ENCODE results near the gene APBB2. TPM values are rescaled to one million over a fixed set of nuclear protein-coding genes. Genes with fewer than 3 reads are reported as not detected.

Gene APBB2
- total RNA-seq, 1 experiment from 2014 or later: 49.0 TPM

DNA sequence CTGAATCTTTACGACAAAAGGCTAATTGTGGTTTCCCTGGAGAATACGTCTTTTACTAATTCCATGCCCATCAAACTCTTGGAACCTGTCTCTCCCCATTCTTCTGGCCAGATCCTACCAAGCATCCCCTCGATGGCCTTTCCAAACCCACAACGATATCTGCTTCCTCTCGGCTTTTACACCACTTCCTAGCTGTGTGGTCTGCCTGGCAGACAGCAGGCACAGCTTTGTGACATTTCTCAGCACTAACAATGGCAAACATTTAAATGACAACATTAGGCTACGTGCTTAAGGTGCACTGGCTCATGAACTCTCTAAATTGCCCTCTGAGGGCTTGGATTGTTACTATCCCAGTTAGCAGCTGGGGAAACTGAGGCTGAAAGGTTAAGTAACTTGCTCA is 323.6 kb downstream of the APBB2 start:
- Mint-ChIP-seq H3K4me1 (no peaks in the 10 kb centered on the region), H3K9me3 (no peaks in the 10 kb centered on the region), H3K27ac (no peak overlapping the region), H3K27me3 (ENCODE audit: low read depth) (no peaks in the 10 kb centered on the region), H3K36me3 (peaks cover 14% of the 10 kb centered on the region), H3K4me3 (no peak overlapping the region)
- POLR2A ChIA-PET: interaction anchor here (0.5 kb wide), 1 partner anchor 199 kb away, joined by 5 read pairs; no protein-coding TSS in a partner anchor
- ATAC-seq: no peak
- CTCF ChIA-PET: no interaction called here
- TF ChIP-seq NFYB (CRISPR knock-in tag; conservative IDR thresholded peaks at IDR 0.05; ENCODE audit: low read depth): no peak
- no peak for TF ChIP-seq GTF2I (CRISPR knock-in tag; conservative IDR thresholded peaks at IDR 0.05)
- no peak for TF ChIP-seq EMX1 (CRISPR knock-in tag; IDR thresholded peaks at IDR 0.05)
- no peak for TF ChIP-seq ETV6 (CRISPR knock-in tag; IDR thresholded peaks at IDR 0.05)
- TF ChIP-seq, protein P1, sequence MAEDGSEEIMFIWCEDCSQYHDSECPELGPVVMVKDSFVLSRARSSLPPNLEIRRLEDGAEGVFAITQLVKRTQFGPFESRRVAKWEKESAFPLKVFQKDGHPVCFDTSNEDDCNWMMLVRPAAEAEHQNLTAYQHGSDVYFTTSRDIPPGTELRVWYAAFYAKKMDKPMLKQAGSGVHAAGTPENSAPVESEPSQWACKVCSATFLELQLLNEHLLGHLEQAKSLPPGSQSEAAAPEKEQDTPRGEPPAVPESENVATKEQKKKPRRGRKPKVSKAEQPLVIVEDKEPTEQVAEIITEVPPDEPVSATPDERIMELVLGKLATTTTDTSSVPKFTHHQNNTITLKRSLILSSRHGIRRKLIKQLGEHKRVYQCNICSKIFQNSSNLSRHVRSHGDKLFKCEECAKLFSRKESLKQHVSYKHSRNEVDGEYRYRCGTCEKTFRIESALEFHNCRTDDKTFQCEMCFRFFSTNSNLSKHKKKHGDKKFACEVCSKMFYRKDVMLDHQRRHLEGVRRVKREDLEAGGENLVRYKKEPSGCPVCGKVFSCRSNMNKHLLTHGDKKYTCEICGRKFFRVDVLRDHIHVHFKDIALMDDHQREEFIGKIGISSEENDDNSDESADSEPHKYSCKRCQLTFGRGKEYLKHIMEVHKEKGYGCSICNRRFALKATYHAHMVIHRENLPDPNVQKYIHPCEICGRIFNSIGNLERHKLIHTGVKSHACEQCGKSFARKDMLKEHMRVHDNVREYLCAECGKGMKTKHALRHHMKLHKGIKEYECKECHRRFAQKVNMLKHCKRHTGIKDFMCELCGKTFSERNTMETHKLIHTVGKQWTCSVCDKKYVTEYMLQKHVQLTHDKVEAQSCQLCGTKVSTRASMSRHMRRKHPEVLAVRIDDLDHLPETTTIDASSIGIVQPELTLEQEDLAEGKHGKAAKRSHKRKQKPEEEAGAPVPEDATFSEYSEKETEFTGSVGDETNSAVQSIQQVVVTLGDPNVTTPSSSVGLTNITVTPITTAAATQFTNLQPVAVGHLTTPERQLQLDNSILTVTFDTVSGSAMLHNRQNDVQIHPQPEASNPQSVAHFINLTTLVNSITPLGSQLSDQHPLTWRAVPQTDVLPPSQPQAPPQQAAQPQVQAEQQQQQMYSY (CRISPR knock-in tag; IDR thresholded peaks at IDR 0.05): no peak
- TF ChIP-seq ELF4 (CRISPR knock-in tag; IDR thresholded peaks at IDR 0.05; ENCODE audit: low read depth): no peak
- no peak for TF ChIP-seq OVOL2 (CRISPR knock-in tag; IDR thresholded peaks at IDR 0.05; ENCODE audit: borderline replicate concordance)
- TF ChIP-seq, protein P2, sequence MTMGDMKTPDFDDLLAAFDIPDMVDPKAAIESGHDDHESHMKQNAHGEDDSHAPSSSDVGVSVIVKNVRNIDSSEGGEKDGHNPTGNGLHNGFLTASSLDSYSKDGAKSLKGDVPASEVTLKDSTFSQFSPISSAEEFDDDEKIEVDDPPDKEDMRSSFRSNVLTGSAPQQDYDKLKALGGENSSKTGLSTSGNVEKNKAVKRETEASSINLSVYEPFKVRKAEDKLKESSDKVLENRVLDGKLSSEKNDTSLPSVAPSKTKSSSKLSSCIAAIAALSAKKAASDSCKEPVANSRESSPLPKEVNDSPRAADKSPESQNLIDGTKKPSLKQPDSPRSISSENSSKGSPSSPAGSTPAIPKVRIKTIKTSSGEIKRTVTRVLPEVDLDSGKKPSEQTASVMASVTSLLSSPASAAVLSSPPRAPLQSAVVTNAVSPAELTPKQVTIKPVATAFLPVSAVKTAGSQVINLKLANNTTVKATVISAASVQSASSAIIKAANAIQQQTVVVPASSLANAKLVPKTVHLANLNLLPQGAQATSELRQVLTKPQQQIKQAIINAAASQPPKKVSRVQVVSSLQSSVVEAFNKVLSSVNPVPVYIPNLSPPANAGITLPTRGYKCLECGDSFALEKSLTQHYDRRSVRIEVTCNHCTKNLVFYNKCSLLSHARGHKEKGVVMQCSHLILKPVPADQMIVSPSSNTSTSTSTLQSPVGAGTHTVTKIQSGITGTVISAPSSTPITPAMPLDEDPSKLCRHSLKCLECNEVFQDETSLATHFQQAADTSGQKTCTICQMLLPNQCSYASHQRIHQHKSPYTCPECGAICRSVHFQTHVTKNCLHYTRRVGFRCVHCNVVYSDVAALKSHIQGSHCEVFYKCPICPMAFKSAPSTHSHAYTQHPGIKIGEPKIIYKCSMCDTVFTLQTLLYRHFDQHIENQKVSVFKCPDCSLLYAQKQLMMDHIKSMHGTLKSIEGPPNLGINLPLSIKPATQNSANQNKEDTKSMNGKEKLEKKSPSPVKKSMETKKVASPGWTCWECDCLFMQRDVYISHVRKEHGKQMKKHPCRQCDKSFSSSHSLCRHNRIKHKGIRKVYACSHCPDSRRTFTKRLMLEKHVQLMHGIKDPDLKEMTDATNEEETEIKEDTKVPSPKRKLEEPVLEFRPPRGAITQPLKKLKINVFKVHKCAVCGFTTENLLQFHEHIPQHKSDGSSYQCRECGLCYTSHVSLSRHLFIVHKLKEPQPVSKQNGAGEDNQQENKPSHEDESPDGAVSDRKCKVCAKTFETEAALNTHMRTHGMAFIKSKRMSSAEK (CRISPR knock-in tag; IDR thresholded peaks at IDR 0.05; ENCODE audit: borderline replicate concordance): no peak
- no peak for TF ChIP-seq GABPB1 (CRISPR knock-in tag; IDR thresholded peaks at IDR 0.05)
- no peak for TF ChIP-seq IRF2 (CRISPR knock-in tag; IDR thresholded peaks at IDR 0.05; ENCODE audit: borderline replicate concordance, low read depth)
- TF ChIP-seq, protein P3, sequence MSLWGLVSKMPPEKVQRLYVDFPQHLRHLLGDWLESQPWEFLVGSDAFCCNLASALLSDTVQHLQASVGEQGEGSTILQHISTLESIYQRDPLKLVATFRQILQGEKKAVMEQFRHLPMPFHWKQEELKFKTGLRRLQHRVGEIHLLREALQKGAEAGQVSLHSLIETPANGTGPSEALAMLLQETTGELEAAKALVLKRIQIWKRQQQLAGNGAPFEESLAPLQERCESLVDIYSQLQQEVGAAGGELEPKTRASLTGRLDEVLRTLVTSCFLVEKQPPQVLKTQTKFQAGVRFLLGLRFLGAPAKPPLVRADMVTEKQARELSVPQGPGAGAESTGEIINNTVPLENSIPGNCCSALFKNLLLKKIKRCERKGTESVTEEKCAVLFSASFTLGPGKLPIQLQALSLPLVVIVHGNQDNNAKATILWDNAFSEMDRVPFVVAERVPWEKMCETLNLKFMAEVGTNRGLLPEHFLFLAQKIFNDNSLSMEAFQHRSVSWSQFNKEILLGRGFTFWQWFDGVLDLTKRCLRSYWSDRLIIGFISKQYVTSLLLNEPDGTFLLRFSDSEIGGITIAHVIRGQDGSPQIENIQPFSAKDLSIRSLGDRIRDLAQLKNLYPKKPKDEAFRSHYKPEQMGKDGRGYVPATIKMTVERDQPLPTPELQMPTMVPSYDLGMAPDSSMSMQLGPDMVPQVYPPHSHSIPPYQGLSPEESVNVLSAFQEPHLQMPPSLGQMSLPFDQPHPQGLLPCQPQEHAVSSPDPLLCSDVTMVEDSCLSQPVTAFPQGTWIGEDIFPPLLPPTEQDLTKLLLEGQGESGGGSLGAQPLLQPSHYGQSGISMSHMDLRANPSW (CRISPR knock-in tag; conservative IDR thresholded peaks at IDR 0.05; ENCODE audit: low read depth): no peak
- TF ChIP-seq, protein P4, sequence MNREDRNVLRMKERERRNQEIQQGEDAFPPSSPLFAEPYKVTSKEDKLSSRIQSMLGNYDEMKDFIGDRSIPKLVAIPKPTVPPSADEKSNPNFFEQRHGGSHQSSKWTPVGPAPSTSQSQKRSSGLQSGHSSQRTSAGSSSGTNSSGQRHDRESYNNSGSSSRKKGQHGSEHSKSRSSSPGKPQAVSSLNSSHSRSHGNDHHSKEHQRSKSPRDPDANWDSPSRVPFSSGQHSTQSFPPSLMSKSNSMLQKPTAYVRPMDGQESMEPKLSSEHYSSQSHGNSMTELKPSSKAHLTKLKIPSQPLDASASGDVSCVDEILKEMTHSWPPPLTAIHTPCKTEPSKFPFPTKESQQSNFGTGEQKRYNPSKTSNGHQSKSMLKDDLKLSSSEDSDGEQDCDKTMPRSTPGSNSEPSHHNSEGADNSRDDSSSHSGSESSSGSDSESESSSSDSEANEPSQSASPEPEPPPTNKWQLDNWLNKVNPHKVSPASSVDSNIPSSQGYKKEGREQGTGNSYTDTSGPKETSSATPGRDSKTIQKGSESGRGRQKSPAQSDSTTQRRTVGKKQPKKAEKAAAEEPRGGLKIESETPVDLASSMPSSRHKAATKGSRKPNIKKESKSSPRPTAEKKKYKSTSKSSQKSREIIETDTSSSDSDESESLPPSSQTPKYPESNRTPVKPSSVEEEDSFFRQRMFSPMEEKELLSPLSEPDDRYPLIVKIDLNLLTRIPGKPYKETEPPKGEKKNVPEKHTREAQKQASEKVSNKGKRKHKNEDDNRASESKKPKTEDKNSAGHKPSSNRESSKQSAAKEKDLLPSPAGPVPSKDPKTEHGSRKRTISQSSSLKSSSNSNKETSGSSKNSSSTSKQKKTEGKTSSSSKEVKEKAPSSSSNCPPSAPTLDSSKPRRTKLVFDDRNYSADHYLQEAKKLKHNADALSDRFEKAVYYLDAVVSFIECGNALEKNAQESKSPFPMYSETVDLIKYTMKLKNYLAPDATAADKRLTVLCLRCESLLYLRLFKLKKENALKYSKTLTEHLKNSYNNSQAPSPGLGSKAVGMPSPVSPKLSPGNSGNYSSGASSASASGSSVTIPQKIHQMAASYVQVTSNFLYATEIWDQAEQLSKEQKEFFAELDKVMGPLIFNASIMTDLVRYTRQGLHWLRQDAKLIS (CRISPR knock-in tag; IDR thresholded peaks at IDR 0.05; ENCODE audit: borderline replicate concordance): no peak
- no peak for TF ChIP-seq CBFB (CRISPR knock-in tag; IDR thresholded peaks at IDR 0.05; ENCODE audit: low read depth)
- no peak for TF ChIP-seq MXD4 (CRISPR knock-in tag; IDR thresholded peaks at IDR 0.05; ENCODE audit: borderline replicate concordance)
- no peak for DNase-seq (ENCODE audit: low spot score)
